Right ventricle myocardium inferior (tissue), 1 donor: Measurements from ENCODE around the gene EPHB1. TPM values are rescaled to one million over a fixed set of nuclear protein-coding genes. Genes with fewer than 3 reads are reported as not detected.
"Not testable (repeated sequence)": the region's sequence is repeated elsewhere in the genome, so short reads cannot be mapped to it uniquely, and the experiment has no call there.

Experiments used
- ATAC-seq: fragments of 200-7000 bp; cut with Tn5 transposase; one replicate; pipeline ENCODE4 v1.9.1; 2020; ENCODE audit warnings: mild to moderate bottlenecking, moderate library complexity
- DNase-seq: peaks from one replicate; pipeline ENCODE4 v3.0.0; 2021; ENCODE audit errors: missing footprints
- intact Hi-C: fragments of 100-400 bp; cut with DNase I; formaldehyde crosslinking; loops from one replicate; pipeline ENCODE4 v1.11.0; 2022
- total RNA-seq: library from RNA; stranded (reverse); fragmentation: NEBNext Ultra II Directional; extraction: Animal tissue kit (Norgen Biotek cat#: 25700); gene quantifications from one replicate; pipeline ENCODE4 v1.2.1, GENCODE V29; 2021
- donor health status: DM: no; HTN: yes; CAD: no; lungs with severe emphysema.

EPHB1 gene
- total RNA-seq, 1 donor from 2014 or later, result 1.4 TPM

DNA sequence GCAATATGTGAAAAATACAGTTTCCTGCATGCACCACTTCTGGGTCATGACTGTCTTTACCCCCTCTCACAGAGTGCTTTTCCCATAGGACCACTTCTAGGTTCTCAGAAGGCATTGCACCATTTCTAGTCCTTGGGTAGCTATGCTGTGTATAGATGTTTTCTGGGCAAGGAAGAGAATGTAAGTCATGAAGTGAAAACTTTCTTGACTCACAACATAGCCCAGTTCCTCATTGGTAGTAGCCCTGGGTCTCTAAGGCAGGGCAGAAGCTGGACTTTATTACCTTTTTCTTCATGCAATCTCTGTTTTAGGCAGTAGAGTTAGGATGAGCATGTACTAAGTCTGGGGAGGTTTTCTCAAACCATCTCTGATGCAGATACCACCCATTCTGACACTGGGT lies 203.1 kb downstream of the EPHB1 start:
- intact Hi-C loops, result no loop called here
- ATAC-seq, result no peak

DNA sequence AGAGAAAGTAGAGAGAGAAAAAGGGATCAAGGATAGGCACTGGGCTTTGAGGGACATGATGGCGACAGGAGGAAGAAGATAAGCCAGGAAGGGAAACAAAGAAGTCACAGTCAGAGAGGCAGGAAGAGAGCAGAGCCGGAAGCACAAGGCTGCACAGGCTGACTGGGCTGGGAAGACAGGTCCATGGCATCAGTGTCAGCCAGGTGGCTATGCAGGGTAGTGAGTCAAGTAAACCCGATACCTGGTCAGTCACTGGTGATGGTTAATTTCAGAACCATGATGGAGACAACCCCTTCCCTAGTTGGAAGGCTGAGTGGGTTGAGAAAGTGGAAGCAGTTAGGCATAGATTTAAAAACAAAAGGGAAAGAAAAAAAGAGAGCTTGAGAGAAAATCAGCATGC lies 203.8 kb downstream of the EPHB1 start:
- intact Hi-C loops, result no loop called here
- ATAC-seq, result no peak
- DNase-seq, result no peak

More for the DNA sequence above, 203.1 kb downstream of the EPHB1 start:
- DNase-seq, result no peak

DNA sequence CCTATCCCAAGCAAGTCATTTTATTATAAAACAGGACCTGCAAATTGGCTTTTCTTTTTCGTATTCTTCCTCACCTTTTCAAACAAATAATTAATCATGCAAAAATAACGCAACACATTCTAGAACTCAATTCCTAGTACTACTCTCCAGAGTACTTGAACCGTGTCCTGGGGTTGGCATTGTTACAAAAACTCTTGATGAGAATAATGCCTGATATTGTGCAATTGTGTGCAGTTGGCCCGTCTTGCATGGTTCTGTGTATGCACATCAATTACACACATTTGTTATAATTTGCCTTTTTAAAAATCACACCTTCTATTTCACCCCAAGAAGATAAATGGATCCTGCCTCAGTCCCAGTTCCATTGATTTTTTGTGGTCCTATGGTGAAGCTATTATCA lies 205.4 kb downstream of the EPHB1 start:
- ATAC-seq (no peak), DNase-seq (no peak)
- intact Hi-C loops, result no loop called here

DNA sequence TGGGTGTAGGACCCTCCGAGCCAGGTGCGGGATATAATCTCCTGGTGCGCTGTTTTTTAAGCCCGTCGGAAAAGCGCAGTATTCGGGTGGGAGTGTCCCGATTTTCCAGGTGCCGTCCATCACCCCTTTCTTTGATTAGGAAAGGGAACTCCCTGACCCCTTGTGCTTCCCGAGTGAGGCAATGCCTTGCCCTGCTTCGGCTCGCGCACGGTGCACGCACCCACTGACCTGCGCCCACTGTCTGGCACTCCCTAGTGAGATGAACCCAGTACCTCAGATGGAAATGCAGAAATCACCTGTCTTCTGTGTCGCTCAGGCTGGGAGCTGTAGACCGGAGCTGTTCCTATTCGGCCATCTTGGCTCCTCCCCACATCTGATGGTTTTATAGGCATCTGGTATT lies 210.6 kb downstream of the EPHB1 start:
- ATAC-seq, intact Hi-C loops, DNase-seq: not testable (repeated sequence)

GRCh38 chr3:135007607-135008006 lies 212.5 kb downstream of the EPHB1 start:
- DNase-seq (no peak), ATAC-seq (no peak)
- intact Hi-C loops, result no loop called here

DNA sequence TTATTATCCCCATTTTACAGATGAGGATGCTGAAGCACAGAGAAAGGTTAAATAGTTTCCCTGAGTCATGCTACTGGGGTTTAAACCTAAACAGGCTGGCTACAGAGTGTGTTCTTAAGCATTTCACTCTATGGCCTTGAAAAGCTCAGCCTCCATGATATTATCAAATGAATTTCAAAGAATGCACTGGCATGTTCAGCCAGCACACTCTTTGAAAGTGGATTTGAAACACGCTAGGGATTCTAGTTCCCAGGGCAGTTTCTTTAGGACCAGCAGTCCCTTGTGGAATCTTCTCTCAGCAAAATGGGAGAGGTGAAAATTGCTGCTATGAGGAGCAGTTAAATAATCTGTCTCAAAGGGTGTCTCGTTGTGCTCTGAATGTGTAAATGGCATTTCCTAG lies 213.3 kb downstream of the EPHB1 start:
- intact Hi-C loops, result no loop called here
- ATAC-seq (no peak), DNase-seq (no peak)

DNA sequence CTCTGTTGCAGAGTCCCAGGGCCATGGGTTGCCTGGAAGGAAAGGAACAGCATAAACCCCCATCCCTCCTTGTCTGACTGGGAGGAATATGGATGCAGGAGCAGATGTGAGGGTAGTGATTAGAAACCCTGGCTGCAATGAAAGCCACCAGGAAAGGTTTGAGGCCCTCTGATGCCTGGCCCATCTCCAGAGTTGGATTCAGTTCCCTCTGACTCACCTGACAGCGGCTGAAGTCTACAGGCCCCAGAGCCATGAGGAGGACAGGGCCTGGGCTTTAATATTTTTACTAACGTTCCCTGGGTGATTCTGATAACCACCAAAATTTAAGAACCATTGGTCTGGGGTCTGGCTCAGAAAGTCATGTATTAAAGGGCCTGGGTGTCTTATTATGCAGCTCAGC lies 214.0 kb downstream of the EPHB1 start:
- DNase-seq (no peak), ATAC-seq (no peak)
- intact Hi-C loops, result no loop called here

DNA sequence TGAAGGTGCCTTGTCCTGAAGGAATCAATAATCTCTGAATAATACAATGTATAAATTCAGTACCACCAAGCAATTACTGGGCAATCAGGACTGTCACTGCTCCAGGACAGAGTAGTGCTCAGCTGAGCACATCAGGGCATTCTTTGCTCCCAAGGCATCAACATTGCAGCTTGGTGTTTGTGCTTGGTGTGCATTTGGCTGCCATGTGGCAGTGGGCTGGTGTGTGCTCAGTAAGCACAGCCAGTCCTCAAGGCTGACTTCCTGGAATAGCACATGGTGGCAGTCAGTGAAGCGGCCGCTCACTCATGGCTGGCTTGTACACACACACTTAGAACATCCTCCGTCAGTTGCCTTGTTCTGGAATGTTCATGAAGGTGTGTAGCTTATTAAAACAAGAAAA lies 217.0 kb downstream of the EPHB1 start:
- intact Hi-C loops, result no loop called here
- ATAC-seq, result no peak

GRCh38 chr3:135013206-135013605 lies 218.1 kb downstream of the EPHB1 start:
- intact Hi-C loops, result no loop called here
- no peak for ATAC-seq
- DNase-seq, result no peak

More for the DNA sequence above, 217.0 kb downstream of the EPHB1 start:
- DNase-seq, result no peak

GRCh38 chr3:135014566-135014965 lies 219.5 kb downstream of the EPHB1 start:
- intact Hi-C loops, result no loop called here
- no peak for DNase-seq
- ATAC-seq, result no peak

- DNase-seq (no peak), ATAC-seq (no peak)
- intact Hi-C loops, result no loop called here
Observed at GRCh38 chr3:135017003-135017893, 222.2 kb downstream of the EPHB1 start.

DNA sequence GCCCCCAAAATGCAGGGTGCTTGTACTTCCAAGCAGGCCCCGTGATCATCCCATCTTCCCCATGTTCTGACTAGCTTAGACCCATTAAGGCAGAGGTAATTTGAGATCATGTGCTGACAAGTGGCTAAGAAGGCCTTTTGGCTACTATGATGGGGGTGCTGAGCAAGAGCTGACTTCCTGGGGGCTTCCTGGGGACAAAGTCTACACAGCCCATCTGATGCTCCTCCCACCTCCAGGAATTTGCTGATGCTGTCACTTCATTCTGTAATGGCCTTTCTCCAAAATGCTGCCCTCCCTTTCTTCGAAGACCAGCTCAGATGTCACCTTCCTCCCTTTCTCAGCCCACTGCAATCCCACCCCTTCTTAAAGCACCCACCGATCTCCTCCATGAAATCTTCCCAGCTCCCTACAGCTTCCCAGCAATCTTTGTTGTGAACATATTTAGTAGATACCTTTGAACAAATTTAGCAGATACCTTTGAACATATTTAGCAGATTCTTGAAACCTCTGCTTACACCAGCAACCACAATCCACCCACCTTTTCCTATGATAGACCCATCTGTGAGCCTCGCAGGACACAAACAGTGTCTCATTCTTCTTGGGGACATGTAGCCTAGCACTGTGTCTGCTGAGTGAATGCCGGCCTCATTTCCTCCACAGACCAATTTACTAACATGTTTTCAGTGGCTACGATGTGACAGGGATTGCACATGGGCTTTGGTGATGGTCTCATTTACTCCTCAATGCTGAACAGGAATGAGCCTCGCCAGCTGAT lies 223.3 kb downstream of the EPHB1 start:
- DNase-seq (no peak), ATAC-seq (no peak)
- intact Hi-C loops, result no loop called here

GRCh38 chr3:135020181-135020580 lies 225.1 kb downstream of the EPHB1 start:
- ATAC-seq, result no peak
- intact Hi-C loops, result no loop called here
- DNase-seq, result no peak

GRCh38 chr3:135023996-135024658 lies 229.1 kb downstream of the EPHB1 start:
- no peak for DNase-seq
- no peak for ATAC-seq
- intact Hi-C loops, result no loop called here

- intact Hi-C loops, ATAC-seq, DNase-seq: not testable (repeated sequence)
Observed at GRCh38 chr3:135030768-135031615, 235.9 kb downstream of the EPHB1 start.

- intact Hi-C loops, result no loop called here
- DNase-seq (no peak), ATAC-seq (no peak)
Observed at GRCh38 chr3:135033737-135034136, 238.7 kb downstream of the EPHB1 start.

- DNase-seq (no peak), ATAC-seq (no peak)
- intact Hi-C loops, result no loop called here
Observed at GRCh38 chr3:135034291-135034768, 239.3 kb downstream of the EPHB1 start.

DNA sequence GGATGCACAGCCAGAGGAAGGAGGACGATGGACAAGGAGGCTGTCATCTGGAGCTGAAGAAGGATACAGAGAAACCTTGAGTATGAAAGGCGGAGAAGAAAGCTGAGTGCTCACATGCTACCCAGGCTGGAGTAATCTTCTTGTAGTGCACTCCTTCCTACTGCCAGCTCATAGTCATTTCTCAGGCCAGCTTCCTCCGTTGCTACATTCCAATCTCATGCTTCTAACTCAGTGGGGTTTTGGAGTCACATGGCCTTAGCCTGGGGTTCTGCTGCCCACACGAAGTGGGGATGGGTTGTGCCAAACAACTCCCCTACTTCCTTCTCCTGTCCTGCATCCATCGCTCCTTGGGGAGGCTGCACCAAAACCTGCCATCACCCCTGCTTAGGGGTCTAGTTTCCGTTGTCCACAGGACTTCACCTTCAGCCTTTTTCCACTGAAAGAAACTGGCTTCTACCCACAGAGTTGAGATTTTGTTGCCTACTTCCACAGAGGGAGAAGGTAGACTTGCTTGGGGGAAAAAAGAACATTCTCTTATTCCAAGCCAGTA lies 239.9 kb downstream of the EPHB1 start:
- ATAC-seq (no peak), DNase-seq (no peak)
- intact Hi-C loops, result no loop called here
